ENCODE measurements around the gene TRIM3. TPM values are rescaled to one million over a fixed set of nuclear protein-coding genes. Genes with fewer than 3 reads are reported as not detected.

The TRIM3 gene
- total RNA-seq, 3 donors from 2014 or later: 28.0 to 57.8 (median 48.4) TPM

GRCh38 chr11:6438979-6439571 is 34.7 kb downstream of the TRIM3 start:
- H3K9me3 ChIP-seq: no peaks in the 10 kb centered on the region
- ATAC-seq (peak; percentile 86), DNase-seq (peak in 1 of 3 donors; percentile 85)
- intact Hi-C loops (cut with DNase I, micrococcal nuclease): loop anchor here in 1 of 2 donors (5.0 kb wide), 1 partner anchor 68 kb away; no protein-coding TSS in a partner anchor
- no peak overlapping the region for H3K4me3 ChIP-seq
- TF ChIP-seq CTCF (IDR thresholded peaks at IDR 0.05): peak; percentile 44
- H3K36me3 ChIP-seq (ENCODE audit: low read depth): no peaks in the 10 kb centered on the region
- no peaks in the 10 kb centered on the region for H3K4me1 ChIP-seq (ENCODE audit: low read depth)

- TF ChIP-seq CTCF (IDR thresholded peaks at IDR 0.05): no peak
- intact Hi-C loops (cut with DNase I, micrococcal nuclease): loop anchor here in 1 of 2 donors (5.0 kb wide), 1 partner anchor 69 kb away; no protein-coding TSS in a partner anchor
- no peaks in the 10 kb centered on the region for H3K36me3 ChIP-seq (ENCODE audit: low read depth)
- H3K9me3 ChIP-seq: no peaks in the 10 kb centered on the region
- DNase-seq: no peak
- H3K4me1 ChIP-seq (ENCODE audit: low read depth): no peaks in the 10 kb centered on the region
- peak; percentile 33 for ATAC-seq
- H3K4me3 ChIP-seq: no peak overlapping the region
Observed at GRCh38 chr11:6437993-6438392, 35.7 kb downstream of the TRIM3 start.

- Histone ChIP-seq H3K4me3 (no peak overlapping the region), H3K4me1 (ENCODE audit: low read depth) (no peaks in the 10 kb centered on the region), H3K9me3 (no peaks in the 10 kb centered on the region), H3K36me3 (ENCODE audit: low read depth) (no peaks in the 10 kb centered on the region)
- ATAC-seq (no peak), DNase-seq (no peak)
- TF ChIP-seq CTCF (IDR thresholded peaks at IDR 0.05): no peak
- intact Hi-C loops (cut with DNase I, micrococcal nuclease): loop anchor here in 1 of 2 donors (5.0 kb wide), 1 partner anchor 70 kb away; no protein-coding TSS in a partner anchor
Observed at GRCh38 chr11:6437423-6437822, 36.3 kb downstream of the TRIM3 start.

- H3K4me1 ChIP-seq (ENCODE audit: low read depth): no peaks in the 10 kb centered on the region
- no peak overlapping the region for H3K4me3 ChIP-seq
- DNase-seq: no peak
- ATAC-seq: peak; percentile 35
- H3K36me3 ChIP-seq (ENCODE audit: low read depth): no peaks in the 10 kb centered on the region
- intact Hi-C loops (cut with DNase I, micrococcal nuclease): no loop called here
- TF ChIP-seq CTCF (IDR thresholded peaks at IDR 0.05): no peak
- no peaks in the 10 kb centered on the region for H3K9me3 ChIP-seq
Observed at GRCh38 chr11:6433998-6434660, 39.6 kb downstream of the TRIM3 start.

GRCh38 chr11:6431861-6432260 is 41.9 kb downstream of the TRIM3 start:
- no peak overlapping the region for H3K4me3 ChIP-seq
- no peaks in the 10 kb centered on the region for H3K4me1 ChIP-seq (ENCODE audit: low read depth)
- intact Hi-C loops (cut with DNase I, micrococcal nuclease): no loop called here
- H3K9me3 ChIP-seq: no peaks in the 10 kb centered on the region
- DNase-seq (no peak), ATAC-seq (no peak)
- no peak for TF ChIP-seq CTCF (IDR thresholded peaks at IDR 0.05)
- no peaks in the 10 kb centered on the region for H3K36me3 ChIP-seq (ENCODE audit: low read depth)

Measured in mucosa of descending colon (tissue), 3 donors.